HepG2 (cell line): ENCODE measurements around the gene VRK3. TPM values are rescaled to one million over a fixed set of nuclear protein-coding genes. Genes with fewer than 3 reads are reported as not detected.
A peak's percentile ranks its signal among the peaks of the same experiment; 100 is the strongest.

Experiments
- BCL3 ChIP-seq: sonication (generic); formaldehyde crosslinking; IDR thresholded peaks from 2 replicates; pipeline ENCODE4 v1.5.1; 2020; ENCODE audit warnings: mild to moderate bottlenecking, missing genetic modification reagents, moderate library complexity
- DRAP1 ChIP-seq: IDR thresholded peaks from 2 replicates; pipeline ENCODE4 v1.6.1; 2016; ENCODE audit warnings: missing genetic modification reagents, missing compliant biosample characterization
- DZIP1 ChIP-seq: sonication (generic); formaldehyde crosslinking; IDR thresholded peaks from 2 replicates; pipeline ENCODE4 v1.5.0; 2020; ENCODE audit warnings: mild to moderate bottlenecking, missing genetic modification reagents
- ETS1 ChIP-seq: sonication (generic); formaldehyde crosslinking; IDR thresholded peaks from 2 replicates; pipeline ENCODE4 v1.4.0; 2020; ENCODE audit warnings: missing genetic modification reagents
- FUBP1 ChIP-seq: sonication (generic); formaldehyde crosslinking; IDR thresholded peaks from 2 replicates; pipeline ENCODE4 v1.5.1; 2020; ENCODE audit warnings: missing genetic modification reagents, mild to moderate bottlenecking, borderline replicate concordance
- HDAC1 ChIP-seq: sonication (generic); formaldehyde crosslinking; IDR thresholded peaks from 2 replicates; pipeline ENCODE4 v1.5.1; 2020; ENCODE audit warnings: mild to moderate bottlenecking, missing genetic modification reagents
- HOXA5 ChIP-seq: sonication (generic); formaldehyde crosslinking; IDR thresholded peaks from 2 replicates; pipeline ENCODE4 v1.4.0; 2020; ENCODE audit warnings: missing genetic modification reagents
- NFATC3 ChIP-seq: sonication (generic); formaldehyde crosslinking; IDR thresholded peaks from 2 replicates; pipeline ENCODE4 v1.5.1; 2020; ENCODE audit warnings: mild to moderate bottlenecking, missing genetic modification reagents
- PREB ChIP-seq: sonication (generic); formaldehyde crosslinking; IDR thresholded peaks from 2 replicates; pipeline ENCODE4 v1.4.0; 2020; ENCODE audit warnings: missing genetic modification reagents
- SIN3A ChIP-seq: IDR thresholded peaks from 2 replicates; pipeline ENCODE4 v1.6.1; 2011; ENCODE audit warnings: low read depth, mild to moderate bottlenecking, control low read depth, low read length, borderline replicate concordance
- TFDP2 ChIP-seq: sonication (generic); formaldehyde crosslinking; IDR thresholded peaks from 2 replicates; pipeline ENCODE4 v1.4.0; 2020; ENCODE audit warnings: missing genetic modification reagents
- ZNF383 ChIP-seq: sonication (generic); formaldehyde crosslinking; IDR thresholded peaks from 2 replicates; pipeline ENCODE4 v1.4.0; 2020; ENCODE audit warnings: missing genetic modification reagents, mild to moderate bottlenecking, borderline replicate concordance
- ZNF530 ChIP-seq: sonication (generic); formaldehyde crosslinking; IDR thresholded peaks from 2 replicates; pipeline ENCODE4 v1.5.0; 2020; ENCODE audit warnings: low read depth, mild to moderate bottlenecking, missing genetic modification reagents
- ZNF619 ChIP-seq: sonication (generic); formaldehyde crosslinking; IDR thresholded peaks from 2 replicates; pipeline ENCODE4 v1.4.0; 2020; ENCODE audit warnings: mild to moderate bottlenecking, missing genetic modification reagents
- ZSCAN20 ChIP-seq: sonication (generic); formaldehyde crosslinking; IDR thresholded peaks from 2 replicates; pipeline ENCODE4 v1.4.0; 2020; ENCODE audit warnings: missing genetic modification reagents, mild to moderate bottlenecking, borderline replicate concordance
- ZSCAN21 ChIP-seq: sonication (generic); formaldehyde crosslinking; IDR thresholded peaks from 2 replicates; pipeline ENCODE4 v1.8.0; 2022; ENCODE audit warnings: mild to moderate bottlenecking, missing genetic modification reagents, moderate library complexity, borderline replicate concordance
- polyA plus RNA-seq, 8 experiments: library from polyadenylated mRNA; depleted of rRNA in 3 of 8; stranded (reverse) in 7 of 8; unstranded in 1 of 8; fragments of >200 nt; fragmentation: Illumina TruSeq in 4 of 8; extraction: Trizol in 4 of 8; gene quantifications; 2 replicates each; pipeline versions ENCODE4 v1.2.1 to v1.2.3, GENCODE V29; 2011 to 2016; ENCODE audit warnings: low read depth in 4 of 8, missing spikeins in 1 of 8, mixed read lengths in 1 of 8; ENCODE audit not compliant: insufficient read depth in 1 of 8
- total RNA-seq, 5 experiments: library from RNA; depleted of rRNA; stranded (reverse); fragments of >200 nt; fragmentation: Illumina TruSeq; extraction: Trizol; gene quantifications; 2 replicates each; pipeline ENCODE4 v1.2.3, GENCODE V29; 2016; ENCODE audit warnings: low read depth in 1 of 5

Gene VRK3
- total and polyA plus RNA-seq, 2 of the 13 experiments (the other 11 are each of a cell fraction or from before 2014, with no cell fraction given) = 23.8 to 28.3 TPM

GRCh38 chr19:50025022-50025793 is at the start of gene VRK3 (continued):
- TF ChIP-seq ETS1 (CRISPR knock-in tag) (no peak), SIN3A (peak; percentile 65; the same call in 1 of the 2 replicates), ZNF619 (CRISPR knock-in tag) (peak; percentile 24; the same call in 1 of the 2 replicates), ZNF383 (CRISPR knock-in tag) (no peak), TFDP2 (CRISPR knock-in tag) (no peak; the same call in 1 of the 2 replicates), ZSCAN21 (no peak), FUBP1 (CRISPR knock-in tag) (no peak), BCL3 (no peak), HOXA5 (no peak; the same call in 1 of the 2 replicates), PREB (CRISPR knock-in tag) (no peak), ZSCAN20 (0 out of 2 replicates have a peak, but pooled peaks have one; percentile 32), ZNF530 (CRISPR knock-in tag) (no peak), HDAC1 (CRISPR knock-in tag) (no peak; the same call in 1 of the 2 replicates), DRAP1 (CRISPR knock-in tag) (no peak), NFATC3 (CRISPR knock-in tag) (no peak), DZIP1 (CRISPR knock-in tag) (no peak)
